Ascending aorta (tissue), 2 donors: ENCODE results near the gene SORCS2. TPM values are rescaled to one million over a fixed set of nuclear protein-coding genes. Genes with fewer than 3 reads are reported as not detected.

Source experiments
- DNase-seq, 2 donors: peaks; one replicate each; pipeline ENCODE4 v3.0.0-alpha.2; 2019; ENCODE audit warnings: low spot score in 2 of 2
- H3K27ac ChIP-seq, 2 donors: fragments of 200-600 bp; sonication (generic); one replicate each; pipeline ENCODE4 v1.5.1; 2016 to 2017; ENCODE audit warnings: mild to moderate bottlenecking in 1 of 2
- H3K27me3 ChIP-seq: fragments of 200-600 bp; sonication (generic); one replicate; pipeline ENCODE4 v1.5.1; 2017
- H3K36me3 ChIP-seq, 2 donors: fragments of 200-600 bp; sonication (generic); one replicate each; pipeline ENCODE4 v1.5.1; 2016
- H3K4me1 ChIP-seq, 2 donors: fragments of 200-600 bp; sonication (generic); one replicate each; pipeline ENCODE4 v1.5.1; 2016 to 2017; ENCODE audit warnings: mild to moderate bottlenecking in 1 of 2
- H3K4me3 ChIP-seq, 2 donors: fragments of 200-600 bp; sonication (generic); one replicate each; pipeline ENCODE4 v1.5.1; 2016 to 2017; ENCODE audit warnings: mild to moderate bottlenecking in 1 of 2
- H3K9me3 ChIP-seq, 2 donors: fragments of 200-600 bp; sonication (generic); one replicate each; pipeline ENCODE4 v1.5.1; 2016
- intact Hi-C: fragments of 100-400 bp; cut with DNase I; formaldehyde crosslinking; loops from one replicate; pipeline ENCODE4 v1.15.1; 2023
- total RNA-seq: library from RNA; depleted of rRNA; stranded (reverse); fragments of >200 nt; gene quantifications from one replicate; pipeline ENCODE4 v1.1.0, GENCODE V29; 2016
- TF ChIP-seq, protein P1 (sequence below), 3 experiments: fragments of 200-600 bp in 2 of 3; fragments of 450-650 bp in 1 of 3; sonication (generic) in 2 of 3; IDR thresholded peaks; one replicate each; pipeline ENCODE4 v1.5.1; 2016 to 2019; ENCODE audit warnings: antibody characterized with exemption in 3 of 3, mild to moderate bottlenecking in 1 of 3, moderate library complexity in 1 of 3

The SORCS2 gene
- total RNA-seq, 1 donor from 2014 or later, result 0.32 TPM

DNA sequence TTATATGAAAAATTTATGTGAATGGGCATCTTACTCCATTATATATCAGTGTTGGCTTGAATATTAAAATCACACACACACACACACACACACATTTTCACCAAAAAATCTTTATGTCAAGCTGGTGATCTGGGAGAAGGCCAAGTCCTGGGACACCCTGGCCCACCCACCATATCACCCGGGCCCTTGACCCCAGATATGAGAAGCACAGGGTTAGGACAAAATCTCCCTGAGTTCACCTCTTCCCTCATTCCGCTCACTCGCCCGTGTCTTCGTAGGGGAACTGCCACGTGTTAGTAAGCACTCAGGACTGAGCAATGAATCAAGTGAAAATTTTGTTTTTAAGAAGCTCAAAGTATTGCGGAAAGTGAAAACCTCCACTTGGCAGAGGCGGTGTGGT, 346.2 kb downstream of the SORCS2 start:
- no peak overlapping the region for H3K4me3 ChIP-seq
- no peaks in the 10 kb centered on the region for H3K9me3 ChIP-seq
- intact Hi-C loops, result no loop called here
- TF ChIP-seq, protein P1, sequence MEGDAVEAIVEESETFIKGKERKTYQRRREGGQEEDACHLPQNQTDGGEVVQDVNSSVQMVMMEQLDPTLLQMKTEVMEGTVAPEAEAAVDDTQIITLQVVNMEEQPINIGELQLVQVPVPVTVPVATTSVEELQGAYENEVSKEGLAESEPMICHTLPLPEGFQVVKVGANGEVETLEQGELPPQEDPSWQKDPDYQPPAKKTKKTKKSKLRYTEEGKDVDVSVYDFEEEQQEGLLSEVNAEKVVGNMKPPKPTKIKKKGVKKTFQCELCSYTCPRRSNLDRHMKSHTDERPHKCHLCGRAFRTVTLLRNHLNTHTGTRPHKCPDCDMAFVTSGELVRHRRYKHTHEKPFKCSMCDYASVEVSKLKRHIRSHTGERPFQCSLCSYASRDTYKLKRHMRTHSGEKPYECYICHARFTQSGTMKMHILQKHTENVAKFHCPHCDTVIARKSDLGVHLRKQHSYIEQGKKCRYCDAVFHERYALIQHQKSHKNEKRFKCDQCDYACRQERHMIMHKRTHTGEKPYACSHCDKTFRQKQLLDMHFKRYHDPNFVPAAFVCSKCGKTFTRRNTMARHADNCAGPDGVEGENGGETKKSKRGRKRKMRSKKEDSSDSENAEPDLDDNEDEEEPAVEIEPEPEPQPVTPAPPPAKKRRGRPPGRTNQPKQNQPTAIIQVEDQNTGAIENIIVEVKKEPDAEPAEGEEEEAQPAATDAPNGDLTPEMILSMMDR (IDR thresholded peaks at IDR 0.05), result no peak
- no peak for DNase-seq
- no peaks in the 10 kb centered on the region for H3K4me1 ChIP-seq
- H3K27me3 ChIP-seq, result no peaks in the 10 kb centered on the region
- H3K27ac ChIP-seq, result no peak overlapping the region
- no peaks in the 10 kb centered on the region for H3K36me3 ChIP-seq

DNA sequence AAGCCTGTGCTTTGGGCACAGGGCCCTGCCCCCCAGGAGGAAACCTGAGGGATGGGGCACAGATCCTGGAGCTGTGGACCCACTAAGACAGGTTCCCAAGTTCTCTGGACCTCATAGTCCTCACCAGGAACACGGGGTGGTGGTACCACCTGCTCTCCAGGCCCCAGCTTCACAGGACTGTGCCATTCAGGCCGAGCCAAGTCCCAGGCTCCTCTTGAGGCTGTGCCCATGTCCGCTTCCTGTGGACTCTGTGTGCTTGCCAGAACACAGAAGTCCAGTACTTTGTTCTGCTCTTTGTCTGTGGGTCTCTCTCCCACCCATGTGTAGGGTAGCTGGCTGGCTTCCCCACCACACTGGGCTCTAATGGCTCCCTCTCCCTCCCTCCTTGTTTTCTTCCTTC, 346.8 kb downstream of the SORCS2 start:
- no peaks in the 10 kb centered on the region for H3K27me3 ChIP-seq
- H3K36me3 ChIP-seq, result no peaks in the 10 kb centered on the region
- H3K4me1 ChIP-seq, result no peaks in the 10 kb centered on the region
- TF ChIP-seq, protein P1 (IDR thresholded peaks at IDR 0.05), result no peak
- no peaks in the 10 kb centered on the region for H3K9me3 ChIP-seq
- intact Hi-C loops, result no loop called here
- H3K4me3 ChIP-seq, result no peak overlapping the region
- DNase-seq, result no peak
- no peak overlapping the region for H3K27ac ChIP-seq

DNA sequence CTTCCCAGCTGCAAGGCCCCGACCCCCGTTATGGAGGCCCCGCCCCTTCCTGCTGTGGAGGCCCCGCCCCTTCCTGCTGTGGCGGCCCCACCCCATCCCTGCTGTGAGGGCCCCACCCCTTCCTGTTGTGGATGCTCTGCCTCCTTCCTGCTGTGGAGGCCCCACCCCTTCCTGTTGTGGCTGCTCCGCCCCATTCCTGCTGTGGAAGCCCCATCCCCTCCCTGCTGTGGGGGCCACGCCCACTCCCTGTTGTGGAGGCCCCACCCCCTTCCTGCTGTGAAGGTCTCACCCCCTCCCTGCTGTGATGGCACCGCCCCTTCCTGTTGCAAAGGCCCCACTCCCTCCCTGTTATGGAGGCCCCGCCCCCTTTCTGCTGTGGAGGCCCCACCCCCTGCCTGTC, 347.3 kb downstream of the SORCS2 start:
- no peaks in the 10 kb centered on the region for H3K27me3 ChIP-seq
- no peak overlapping the region for H3K27ac ChIP-seq
- no peaks in the 10 kb centered on the region for H3K36me3 ChIP-seq
- no peaks in the 10 kb centered on the region for H3K9me3 ChIP-seq
- no peak for DNase-seq
- TF ChIP-seq, protein P1 (IDR thresholded peaks at IDR 0.05), result no peak
- H3K4me1 ChIP-seq, result no peaks in the 10 kb centered on the region
- intact Hi-C loops, result no loop called here
- no peak overlapping the region for H3K4me3 ChIP-seq

DNA sequence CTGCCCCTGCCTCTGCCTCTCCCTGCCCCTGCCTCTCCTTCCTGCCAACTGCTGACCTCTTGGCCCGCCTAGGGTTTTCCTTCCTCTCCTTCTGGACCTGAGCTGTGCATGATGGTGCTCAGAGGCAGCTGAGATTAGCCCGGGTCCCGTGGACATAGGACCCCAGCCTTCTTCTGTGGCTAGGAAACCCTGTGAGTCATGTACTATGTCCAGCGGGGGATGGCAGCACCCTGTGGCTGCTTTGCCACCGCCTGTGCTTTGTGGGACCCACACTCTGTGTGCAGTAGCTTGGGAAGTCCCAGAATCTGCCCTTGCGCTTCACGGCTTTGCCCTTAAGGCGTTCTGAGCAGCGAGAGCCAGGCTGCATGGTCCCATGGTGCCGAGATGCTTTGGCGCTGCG, 347.9 kb downstream of the SORCS2 start:
- intact Hi-C loops, result no loop called here
- Histone ChIP-seq H3K27ac (no peak overlapping the region), H3K27me3 (no peaks in the 10 kb centered on the region), H3K4me3 (no peak overlapping the region), H3K9me3 (no peaks in the 10 kb centered on the region), H3K4me1 (no peaks in the 10 kb centered on the region), H3K36me3 (no peaks in the 10 kb centered on the region)
- TF ChIP-seq, protein P1 (IDR thresholded peaks at IDR 0.05), result no peak
- no peak for DNase-seq

DNA sequence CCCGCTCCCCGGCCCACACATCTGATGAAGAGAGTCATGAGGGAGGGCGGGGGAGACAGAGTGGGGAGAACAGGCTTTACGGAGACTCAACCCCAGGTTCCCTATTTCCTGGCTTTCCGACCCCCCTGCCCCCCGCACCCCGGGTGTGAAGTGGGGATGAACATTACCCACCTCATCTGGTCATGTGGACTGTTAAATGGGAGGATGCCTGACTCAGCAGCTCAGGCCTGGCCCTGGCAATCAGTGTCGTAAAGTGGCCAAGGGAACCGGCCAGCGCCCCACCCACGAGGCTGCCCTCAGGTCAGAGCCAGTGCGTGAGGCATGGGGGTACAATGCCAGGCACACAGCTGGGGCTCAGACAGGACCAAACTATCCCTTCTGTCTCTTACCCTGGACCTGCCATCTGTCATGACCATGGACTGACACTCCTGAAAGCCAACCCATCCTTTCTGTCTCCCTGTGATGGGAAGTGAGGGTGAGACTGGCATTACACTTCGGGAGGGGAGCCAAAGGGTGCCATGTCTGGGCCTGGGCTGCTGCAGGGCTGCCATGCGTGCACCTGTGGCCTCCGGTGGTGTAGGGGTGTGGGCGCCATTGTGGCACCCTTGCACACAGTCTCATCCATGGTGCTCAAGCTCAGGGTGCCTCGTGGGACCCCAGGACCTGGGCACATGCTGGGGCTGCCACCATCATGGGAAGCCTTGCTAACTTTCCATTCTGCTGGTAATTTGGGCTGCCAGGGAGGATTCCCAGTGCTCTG, 348.5 kb downstream of the SORCS2 start:
- Histone ChIP-seq H3K9me3 (no peaks in the 10 kb centered on the region), H3K4me1 (no peaks in the 10 kb centered on the region), H3K27me3 (no peaks in the 10 kb centered on the region), H3K4me3 (no peak overlapping the region), H3K36me3 (no peaks in the 10 kb centered on the region), H3K27ac (no peak overlapping the region)
- TF ChIP-seq, protein P1 (IDR thresholded peaks at IDR 0.05), result no peak
- intact Hi-C loops, result no loop called here
- DNase-seq, result no peak
